Left ventricle myocardium inferior (tissue), 1 donor: ENCODE results near the gene FKBP11. TPM values are rescaled to one million over a fixed set of nuclear protein-coding genes. Genes with fewer than 3 reads are reported as not detected.

Source experiments
- DNase-seq: peaks from one replicate; pipeline ENCODE4 v3.0.0-alpha.2; 2020
- H3K27ac ChIP-seq: fragments of 200-600 bp; replicated peaks from 2 replicates; pipeline ENCODE4 v1.8.0; 2021
- H3K27me3 ChIP-seq: fragments of 200-600 bp; 2 replicates; pipeline ENCODE4 v1.8.0; 2021; ENCODE audit warnings: low read depth
- H3K36me3 ChIP-seq: fragments of 200-600 bp; 2 replicates; pipeline ENCODE4 v1.8.0; 2021
- H3K4me1 ChIP-seq: fragments of 200-600 bp; 2 replicates; pipeline ENCODE4 v1.8.0; 2021
- H3K4me3 ChIP-seq: fragments of 200-600 bp; 2 replicates; pipeline ENCODE4 v1.8.0; 2021; ENCODE audit warnings: mild to moderate bottlenecking, moderate library complexity
- H3K9me3 ChIP-seq: fragments of 200-600 bp; replicated peaks from 2 replicates; pipeline ENCODE4 v1.8.0; 2021
- CTCF ChIP-seq: fragments of 200-600 bp; IDR thresholded peaks from 2 replicates; pipeline ENCODE4 v1.8.0; 2021; ENCODE audit warnings: antibody characterized with exemption, mild to moderate bottlenecking, borderline replicate concordance
- intact Hi-C: fragments of 100-400 bp; cut with micrococcal nuclease; formaldehyde crosslinking; loops from one replicate; pipeline ENCODE4 v1.11.0; 2022
- total RNA-seq: library from RNA; stranded (reverse); fragmentation: NEBNext Ultra II Directional; extraction: Animal tissue kit (Norgen Biotek cat#: 25700); gene quantifications from one replicate; pipeline ENCODE4 v1.2.1, GENCODE V29; 2021
- donor health status: DM: no; HTN: yes; CAD: no; lungs with severe emphysema.

Gene FKBP11
- total RNA-seq, 1 donor from 2014 or later, result 4.3 TPM

GRCh38 chr12:48889679-48890078 lies 35.6 kb downstream of the FKBP11 start:
- Histone ChIP-seq H3K4me3 (no peak overlapping the region), H3K4me1 (peaks cover 9% of the 10 kb centered on the region), H3K27me3 (peaks cover 19% of the 10 kb centered on the region), H3K27ac (no peak overlapping the region), H3K36me3 (no peaks in the 10 kb centered on the region), H3K9me3 (no peaks in the 10 kb centered on the region)
- TF ChIP-seq CTCF, result no peak
- intact Hi-C loops, result loop anchor here (5.0 kb wide), 1 partner anchor 32 kb away; no protein-coding TSS in a partner anchor
- no peak for DNase-seq

- peak overlapping the region; percentile 58 for H3K27ac ChIP-seq
- no peak for TF ChIP-seq CTCF
- DNase-seq, result no peak
- H3K27me3 ChIP-seq, result peaks cover 22% of the 10 kb centered on the region
- H3K36me3 ChIP-seq, result no peaks in the 10 kb centered on the region
- H3K9me3 ChIP-seq, result no peaks in the 10 kb centered on the region
- peaks cover 21% of the 10 kb centered on the region for H3K4me1 ChIP-seq
- H3K4me3 ChIP-seq, result no peak overlapping the region
- intact Hi-C loops, result no loop called here
Measured at GRCh38 chr12:48883305-48884161, 41.8 kb downstream of the FKBP11 start.

GRCh38 chr12:48882972-48883304 lies 42.4 kb downstream of the FKBP11 start:
- Histone ChIP-seq H3K27me3 (peaks cover 22% of the 10 kb centered on the region), H3K27ac (peak overlapping the region; percentile 58), H3K4me3 (no peak overlapping the region), H3K36me3 (no peaks in the 10 kb centered on the region), H3K9me3 (no peaks in the 10 kb centered on the region), H3K4me1 (peaks cover 21% of the 10 kb centered on the region)
- intact Hi-C loops, result no loop called here
- DNase-seq, result no peak
- no peak for TF ChIP-seq CTCF

GRCh38 chr12:48882315-48882687 lies 43.0 kb downstream of the FKBP11 start:
- DNase-seq, result no peak
- Histone ChIP-seq H3K36me3 (no peaks in the 10 kb centered on the region), H3K9me3 (no peaks in the 10 kb centered on the region), H3K4me3 (peak overlapping the region; percentile 54), H3K27ac (peak overlapping the region; percentile 58), H3K4me1 (peaks cover 21% of the 10 kb centered on the region), H3K27me3 (peaks cover 22% of the 10 kb centered on the region)
- intact Hi-C loops, result no loop called here
- no peak for TF ChIP-seq CTCF

- Histone ChIP-seq H3K9me3 (no peaks in the 10 kb centered on the region), H3K27me3 (peaks cover 22% of the 10 kb centered on the region), H3K4me3 (peak overlapping the region; percentile 54), H3K36me3 (no peaks in the 10 kb centered on the region), H3K4me1 (peaks cover 21% of the 10 kb centered on the region), H3K27ac (peak overlapping the region; percentile 58)
- no peak for TF ChIP-seq CTCF
- intact Hi-C loops, result no loop called here
- no peak for DNase-seq
Measured at GRCh38 chr12:48881686-48882314, 43.5 kb downstream of the FKBP11 start.
